OCI-LY7 (cell line): ENCODE data around the gene MROH2B. TPM values are rescaled to one million over a fixed set of nuclear protein-coding genes. Genes with fewer than 3 reads are reported as not detected.

Source experiments
- BruUV-seq: library from RNA; stranded (reverse); fragments of 400-500 nt; replicated peaks from 2 replicates; lab custom pipeline; 2021; lab: Mats Ljungman, UMichigan
- CTCF ChIA-PET: fragments of 300-600 bp; sonication (Branson Sonifier 250); formaldehyde crosslinking; loops from one replicate; lab custom pipeline; 2022; ENCODE audit warnings: antibody characterized with exemption; ENCODE audit not compliant: unreplicated experiment; lab: Charles Lee
- POLR2A ChIA-PET: fragments of 300-600 bp; sonication (Branson Sonifier 250); formaldehyde crosslinking; loops from one replicate; lab custom pipeline; 2022; ENCODE audit warnings: antibody characterized with exemption; lab: Charles Lee
- DNase-seq: peaks from one replicate; pipeline ENCODE4 v3.0.0-alpha.2; 2015; ENCODE audit warnings: low spot score
- H2AFZ ChIP-seq: fragments of 200-600 bp; sonication (generic), shearing (Covaris generic); 2 replicates; pipeline ENCODE4 v1.6.1; 2014; ENCODE audit warnings: mild to moderate bottlenecking, antibody characterized with exemption, low read length, moderate library complexity
- H3K27ac ChIP-seq: fragments of 200-600 bp; sonication (generic); 2 replicates; pipeline ENCODE4 v1.5.1; 2014; ENCODE audit warnings: mixed run types, low read depth, mild to moderate bottlenecking, moderate library complexity, low read length, inconsistent platforms; ENCODE audit not compliant: poor library complexity, severe bottlenecking
- H3K36me3 ChIP-seq: fragments of 200-600 bp; sonication (generic); 2 replicates; pipeline ENCODE4 v1.6.1; 2014; ENCODE audit warnings: mild to moderate bottlenecking, antibody characterized with exemption, low read length, moderate library complexity, mixed read lengths; ENCODE audit not compliant: insufficient read depth
- H3K4me1 ChIP-seq: fragments of 200-600 bp; sonication (generic); 2 replicates; pipeline ENCODE4 v1.5.1; 2014; ENCODE audit warnings: mild to moderate bottlenecking, low read length; ENCODE audit not compliant: insufficient read depth, poor library complexity, severe bottlenecking
- H3K4me2 ChIP-seq: fragments of 200-600 bp; sonication (generic); 2 replicates; pipeline ENCODE4 v1.6.1; 2014; ENCODE audit warnings: mild to moderate bottlenecking, low read length
- H3K4me3 ChIP-seq: fragments of 200-600 bp; sonication (generic); 2 replicates; pipeline ENCODE4 v1.5.1; 2014; ENCODE audit warnings: mild to moderate bottlenecking, low read depth, low read length; ENCODE audit not compliant: poor library complexity, severe bottlenecking
- H3K79me2 ChIP-seq: fragments of 200-600 bp; sonication (generic); 2 replicates; pipeline ENCODE4 v1.6.1; 2016; ENCODE audit warnings: low read depth, mild to moderate bottlenecking, low read length, moderate library complexity, mixed read lengths; ENCODE audit not compliant: insufficient read depth
- H3K9me2 ChIP-seq: fragments of 200-600 bp; sonication (generic); 2 replicates; pipeline ENCODE4 v1.6.1; 2016; ENCODE audit warnings: mild to moderate bottlenecking, low read length, mixed read lengths; ENCODE audit not compliant: insufficient read depth
- H3K9me3 ChIP-seq: fragments of 200-600 bp; sonication (generic); 2 replicates; pipeline ENCODE4 v1.6.1; 2014; ENCODE audit warnings: mild to moderate bottlenecking, mixed run types, low read length, mixed read lengths
- H4K20me1 ChIP-seq: fragments of 200-600 bp; sonication (generic); 2 replicates; pipeline ENCODE4 v1.6.1; 2014; ENCODE audit warnings: mild to moderate bottlenecking, antibody characterized with exemption, low read length, moderate library complexity, mixed read lengths; ENCODE audit not compliant: insufficient read depth
- CTCF ChIP-seq: fragments of 200-600 bp; sonication (generic); conservative IDR thresholded peaks from 2 replicates; pipeline ENCODE4 v1.5.1; 2014; ENCODE audit warnings: mild to moderate bottlenecking, antibody characterized with exemption, low read length, moderate library complexity, mixed read lengths
- EZH2phosphoT487 ChIP-seq: fragments of 200-600 bp; sonication (generic); IDR thresholded peaks from 2 replicates; pipeline ENCODE4 v1.6.1; 2018; ENCODE audit warnings: low read depth, borderline replicate concordance, mild to moderate bottlenecking, mixed run types, antibody characterized with exemption, low read length, moderate library complexity, mixed read lengths
- intact Hi-C: fragments of 100-400 bp; cut with micrococcal nuclease; formaldehyde crosslinking; loops from one replicate; pipeline ENCODE4 v1.10.0; 2022; ENCODE audit not compliant: unreplicated experiment
- total RNA-seq, 2 experiments: library from RNA; depleted of rRNA in 1 of 2; stranded (reverse); fragments of >200 nt in 1 of 2; shearing (Covaris generic) in 1 of 2; gene quantifications; 2 replicates each; pipeline ENCODE4 v1.2.3, GENCODE V29; 2014 to 2022

Gene MROH2B
- total RNA-seq, 2 experiments from 2014 or later, result not detected

GRCh38 chr5:41095324-41096101 is 24.4 kb upstream of the MROH2B start:
- Histone ChIP-seq H3K79me2 (no peaks in the 10 kb centered on the region), H3K9me3 (no peaks in the 10 kb centered on the region), H3K36me3 (no peaks in the 10 kb centered on the region), H4K20me1 (no peaks in the 10 kb centered on the region), H3K9me2 (no peaks in the 10 kb centered on the region), H3K27ac (no peak overlapping the region), H3K4me2 (no peak overlapping the region), H3K4me1 (peaks cover 17% of the 10 kb centered on the region), H3K4me3 (no peak overlapping the region), H2AFZ (peak overlapping the region; percentile 43; the same call in 1 of the 2 replicates)
- BruUV-seq, result no TSS peak
- ChIA-PET CTCF (no interaction called here), POLR2A (interaction anchor here (0.9 to 1.2 kb wide), 2 partner anchors 8 to 12 kb away, joined by 3 to 4 read pairs; no protein-coding TSS in a partner anchor)
- no peak for DNase-seq
- intact Hi-C loops, result no loop called here
- TF ChIP-seq EZH2phosphoT487 (no peak), CTCF (no peak)

- no peaks in the 10 kb centered on the region for H4K20me1 ChIP-seq
- peak overlapping the region; percentile 43; the same call in 1 of the 2 replicates for H2AFZ ChIP-seq
- TF ChIP-seq CTCF (no peak), EZH2phosphoT487 (no peak)
- H3K27ac ChIP-seq, result no peak overlapping the region
- H3K9me3 ChIP-seq, result no peaks in the 10 kb centered on the region
- DNase-seq, result peak; percentile 14
- peaks cover 17% of the 10 kb centered on the region for H3K4me1 ChIP-seq
- no peak overlapping the region for H3K4me2 ChIP-seq
- H3K9me2 ChIP-seq, result no peaks in the 10 kb centered on the region
- ChIA-PET POLR2A (interaction anchor here (0.9 kb wide), 1 partner anchor 11 kb away, joined by 4 read pairs; no protein-coding TSS in a partner anchor), CTCF (no interaction called here)
- intact Hi-C loops, result no loop called here
- H3K79me2 ChIP-seq, result no peaks in the 10 kb centered on the region
- BruUV-seq, result no TSS peak
- no peaks in the 10 kb centered on the region for H3K36me3 ChIP-seq
- H3K4me3 ChIP-seq, result no peak overlapping the region
Observed at GRCh38 chr5:41094871-41095270, 23.7 kb upstream of the MROH2B start.

- CTCF ChIA-PET, result no interaction called here
- POLR2A ChIA-PET, result no interaction called here
- intact Hi-C loops, result no loop called here
Observed at GRCh38 chr5:41093803-41094202, 22.7 kb upstream of the MROH2B start.

More at GRCh38 chr5:41093803-41094202, 22.7 kb upstream of the MROH2B start:
- no peak overlapping the region for H3K4me2 ChIP-seq
- no peaks in the 10 kb centered on the region for H3K79me2 ChIP-seq
- no peak overlapping the region for H3K4me3 ChIP-seq
- no peaks in the 10 kb centered on the region for H3K9me2 ChIP-seq
- no peaks in the 10 kb centered on the region for H3K9me3 ChIP-seq
- H3K36me3 ChIP-seq, result no peaks in the 10 kb centered on the region
- no peak for DNase-seq
- BruUV-seq, result no TSS peak
- no peak overlapping the region for H2AFZ ChIP-seq
- H4K20me1 ChIP-seq, result no peaks in the 10 kb centered on the region
- H3K27ac ChIP-seq, result no peak overlapping the region
- TF ChIP-seq CTCF, result no peak
- no peak for TF ChIP-seq EZH2phosphoT487
- peaks cover 17% of the 10 kb centered on the region for H3K4me1 ChIP-seq
